DND-41 (cell line): Measurements from ENCODE around the gene KIFAP3.

Experiments
- EZH2 ChIP-seq: IDR thresholded peaks from 3 replicates; pipeline ENCODE4 v1.6.1; 2012; ENCODE audit warnings: borderline replicate concordance, low read depth, mild to moderate bottlenecking, moderate library complexity, low read length, inconsistent platforms; ENCODE audit not compliant: severe bottlenecking
- TF ChIP-seq, protein P1 (sequence below): IDR thresholded peaks from 2 replicates; pipeline ENCODE4 v1.5.1; 2012; ENCODE audit warnings: borderline replicate concordance, low read length, moderate library complexity, mild to moderate bottlenecking; ENCODE audit not compliant: poor library complexity, severe bottlenecking; ENCODE audit errors: extremely low read depth

DNA sequence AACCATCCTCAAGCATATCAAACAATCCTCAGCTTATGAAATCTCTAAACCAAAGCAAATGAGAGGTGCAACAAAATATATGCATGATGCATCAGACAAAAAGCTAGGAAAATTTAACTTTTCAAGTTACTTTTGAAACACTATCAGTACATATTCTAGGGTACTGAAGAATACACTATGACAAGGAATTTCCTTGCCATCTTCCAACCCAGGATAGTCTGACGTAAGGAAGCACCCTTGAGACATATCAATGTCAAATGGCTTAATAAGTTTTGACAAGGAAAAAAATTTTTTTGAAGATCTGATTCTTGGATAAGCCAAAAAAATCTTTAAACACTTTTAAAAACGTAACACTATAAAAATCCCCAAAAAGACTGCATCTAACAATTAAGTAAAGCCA, 64.9 kb downstream of the KIFAP3 start:
- TF ChIP-seq, protein P1, sequence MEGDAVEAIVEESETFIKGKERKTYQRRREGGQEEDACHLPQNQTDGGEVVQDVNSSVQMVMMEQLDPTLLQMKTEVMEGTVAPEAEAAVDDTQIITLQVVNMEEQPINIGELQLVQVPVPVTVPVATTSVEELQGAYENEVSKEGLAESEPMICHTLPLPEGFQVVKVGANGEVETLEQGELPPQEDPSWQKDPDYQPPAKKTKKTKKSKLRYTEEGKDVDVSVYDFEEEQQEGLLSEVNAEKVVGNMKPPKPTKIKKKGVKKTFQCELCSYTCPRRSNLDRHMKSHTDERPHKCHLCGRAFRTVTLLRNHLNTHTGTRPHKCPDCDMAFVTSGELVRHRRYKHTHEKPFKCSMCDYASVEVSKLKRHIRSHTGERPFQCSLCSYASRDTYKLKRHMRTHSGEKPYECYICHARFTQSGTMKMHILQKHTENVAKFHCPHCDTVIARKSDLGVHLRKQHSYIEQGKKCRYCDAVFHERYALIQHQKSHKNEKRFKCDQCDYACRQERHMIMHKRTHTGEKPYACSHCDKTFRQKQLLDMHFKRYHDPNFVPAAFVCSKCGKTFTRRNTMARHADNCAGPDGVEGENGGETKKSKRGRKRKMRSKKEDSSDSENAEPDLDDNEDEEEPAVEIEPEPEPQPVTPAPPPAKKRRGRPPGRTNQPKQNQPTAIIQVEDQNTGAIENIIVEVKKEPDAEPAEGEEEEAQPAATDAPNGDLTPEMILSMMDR, result no peak
- no peak for TF ChIP-seq EZH2
